HG03521 (cell line): Measurements from ENCODE around the gene APOL1.
"Not testable (repeated sequence)": the region's sequence is repeated elsewhere in the genome, so short reads cannot be mapped to it uniquely, and the experiment has no call there.

Experiments
- ATAC-seq: cut with Tn5 transposase; IDR thresholded peaks from one replicate; pipeline ENCODE4 v1.9.1; 2021; ENCODE audit warnings: mild to moderate bottlenecking, moderate library complexity; ENCODE audit not compliant: unreplicated experiment

Gene APOL1

GRCh38 chr22:36263886-36264664, 11.1 kb downstream of the APOL1 start:
- not testable (repeated sequence) for ATAC-seq

GRCh38 chr22:36267058-36267457, 14.1 kb downstream of the APOL1 start:
- ATAC-seq, result no peak

GRCh38 chr22:36267896-36268485, 15.1 kb downstream of the APOL1 start:
- ATAC-seq, result no peak

GRCh38 chr22:36271231-36271630, 18.3 kb downstream of the APOL1 start:
- not testable (repeated sequence) for ATAC-seq

GRCh38 chr22:36271951-36272350, 19.0 kb downstream of the APOL1 start:
- not testable (repeated sequence) for ATAC-seq

GRCh38 chr22:36274531-36274930, 21.6 kb downstream of the APOL1 start:
- no peak for ATAC-seq

- no peak for ATAC-seq
These were observed 24.8 kb downstream of the APOL1 start for GRCh38 chr22:36277482-36278291.

- ATAC-seq, result no peak
These were observed 26.3 kb downstream of the APOL1 start for GRCh38 chr22:36279219-36279666.

GRCh38 chr22:36280379-36280778, 27.4 kb downstream of the APOL1 start:
- ATAC-seq, result no peak

GRCh38 chr22:36281781-36282327, 28.9 kb downstream of the APOL1 start:
- ATAC-seq, result no peak

GRCh38 chr22:36282328-36282831, 29.4 kb downstream of the APOL1 start:
- no peak for ATAC-seq

- no peak for ATAC-seq
These were observed 31.2 kb downstream of the APOL1 start for GRCh38 chr22:36284171-36284571.

GRCh38 chr22:36285017-36285416, 32.1 kb downstream of the APOL1 start:
- no peak for ATAC-seq

- ATAC-seq, result no peak
These were observed 32.6 kb downstream of the APOL1 start for GRCh38 chr22:36285545-36285944.

- ATAC-seq, result no peak
These were observed 33.4 kb downstream of the APOL1 start for GRCh38 chr22:36286096-36286957.

- ATAC-seq, result no peak
These were observed 35.1 kb downstream of the APOL1 start for GRCh38 chr22:36287881-36288515.

GRCh38 chr22:36288571-36289405, 35.9 kb downstream of the APOL1 start:
- ATAC-seq, result no peak

- ATAC-seq, result no peak
These were observed 36.5 kb downstream of the APOL1 start for GRCh38 chr22:36289406-36289870.

GRCh38 chr22:36289948-36290371, 37.0 kb downstream of the APOL1 start:
- ATAC-seq, result not testable (repeated sequence)
